IPS-20b (cell line): Measurements from ENCODE around the gene CACNG1.

Experiments used
- H3K27ac ChIP-seq: one replicate; pipeline ENCODE4 v1.5.1; 2013; ENCODE audit warnings: low read length
- H3K27me3 ChIP-seq: 2 replicates; pipeline ENCODE4 v1.6.1; 2013; ENCODE audit warnings: mild to moderate bottlenecking, low read length, inconsistent platforms; ENCODE audit not compliant: insufficient read depth
- H3K36me3 ChIP-seq: 2 replicates; pipeline ENCODE4 v1.6.1; 2013; ENCODE audit warnings: low read depth, mild to moderate bottlenecking, inconsistent platforms, low read length, moderate library complexity; ENCODE audit not compliant: insufficient read depth
- H3K4me1 ChIP-seq: 2 replicates; pipeline ENCODE4 v1.6.1; 2013; ENCODE audit warnings: mild to moderate bottlenecking, control low read depth, inconsistent platforms, low read length, moderate library complexity; ENCODE audit not compliant: insufficient read depth
- H3K4me3 ChIP-seq: 2 replicates; pipeline ENCODE4 v1.5.1; 2013; ENCODE audit warnings: mild to moderate bottlenecking, low read length, inconsistent platforms
- H3K9ac ChIP-seq: 2 replicates; pipeline ENCODE4 v1.6.1; 2013; ENCODE audit warnings: low read depth, mild to moderate bottlenecking, inconsistent platforms, low read length, moderate library complexity
- H3K9me3 ChIP-seq: 2 replicates; pipeline ENCODE4 v1.6.1; 2013; ENCODE audit warnings: mild to moderate bottlenecking, low read depth, low read length, inconsistent platforms; ENCODE audit not compliant: insufficient read depth

The CACNG1 gene

DNA sequence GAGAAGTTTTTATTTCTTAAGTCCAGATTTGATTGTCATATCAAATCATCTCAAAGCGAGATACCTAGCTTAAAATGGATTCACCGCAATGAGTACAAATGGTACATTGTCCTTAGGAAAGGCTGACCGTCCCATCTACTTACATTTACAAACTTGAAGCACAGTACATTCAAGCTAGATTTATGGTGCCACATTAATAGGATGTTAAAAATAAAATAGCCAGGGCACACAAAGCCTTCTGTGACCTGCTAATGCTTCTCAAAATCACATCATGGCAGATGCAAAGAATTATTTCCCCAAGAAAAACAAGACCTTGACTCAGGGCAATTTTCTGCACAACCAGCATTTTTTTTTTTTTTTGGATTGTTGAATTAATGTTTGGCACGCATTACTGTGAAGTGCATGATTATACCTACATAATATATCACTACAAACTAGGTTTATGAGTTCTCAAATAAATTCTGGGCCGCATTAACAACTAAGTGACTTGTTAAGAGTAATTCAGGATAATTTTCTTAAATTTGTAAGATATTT is 25.3 kb downstream of the CACNG1 start:
- H3K36me3 ChIP-seq = no peaks in the 10 kb centered on the region
- no peak overlapping the region for H3K9ac ChIP-seq
- H3K27me3 ChIP-seq = no peaks in the 10 kb centered on the region
- H3K27ac ChIP-seq = no peak overlapping the region
- H3K4me1 ChIP-seq = no peaks in the 10 kb centered on the region
- no peak overlapping the region for H3K4me3 ChIP-seq
- H3K9me3 ChIP-seq = no peaks in the 10 kb centered on the region

- Histone ChIP-seq H3K27me3 (no peaks in the 10 kb centered on the region), H3K9me3 (no peaks in the 10 kb centered on the region), H3K9ac (no peak overlapping the region), H3K4me1 (no peaks in the 10 kb centered on the region), H3K4me3 (no peak overlapping the region), H3K36me3 (no peaks in the 10 kb centered on the region), H3K27ac (no peak overlapping the region)
Measured at GRCh38 chr17:67071595-67071994, 27.2 kb downstream of the CACNG1 start.

DNA sequence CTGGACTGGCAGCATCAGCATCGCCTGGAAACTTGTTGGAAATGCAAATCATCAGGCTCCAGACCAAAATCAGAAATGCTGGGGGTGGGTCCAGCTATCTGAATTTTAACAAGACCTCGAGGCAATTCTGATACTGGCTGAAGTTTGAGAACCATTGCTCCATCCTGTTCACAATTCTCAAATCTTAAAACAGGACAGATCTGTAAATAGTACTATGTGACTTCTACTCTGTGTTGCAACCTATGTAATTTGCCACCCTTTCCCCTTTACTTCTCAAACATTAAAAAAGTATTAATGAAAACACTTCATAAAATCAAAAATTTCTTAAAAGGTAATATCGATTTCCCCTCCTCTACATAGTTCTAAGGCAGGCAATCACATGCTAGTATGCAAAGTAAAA is 28.5 kb downstream of the CACNG1 start:
- no peaks in the 10 kb centered on the region for H3K36me3 ChIP-seq
- no peak overlapping the region for H3K27ac ChIP-seq
- no peaks in the 10 kb centered on the region for H3K4me1 ChIP-seq
- no peak overlapping the region for H3K9ac ChIP-seq
- H3K4me3 ChIP-seq = no peak overlapping the region
- no peaks in the 10 kb centered on the region for H3K9me3 ChIP-seq
- H3K27me3 ChIP-seq = no peaks in the 10 kb centered on the region

- no peak overlapping the region for H3K9ac ChIP-seq
- no peak overlapping the region for H3K27ac ChIP-seq
- H3K4me3 ChIP-seq = no peak overlapping the region
Measured at GRCh38 chr17:67074781-67075180, 30.4 kb downstream of the CACNG1 start.

GRCh38 chr17:67076290-67076689 is 31.9 kb downstream of the CACNG1 start:
- Histone ChIP-seq H3K27me3 (no peaks in the 10 kb centered on the region), H3K4me1 (no peaks in the 10 kb centered on the region), H3K9ac (no peak overlapping the region), H3K36me3 (peaks cover 4% of the 10 kb centered on the region; the same call in 1 of the 2 replicates), H3K9me3 (no peaks in the 10 kb centered on the region), H3K27ac (no peak overlapping the region), H3K4me3 (no peak overlapping the region)

More at GRCh38 chr17:67074781-67075180, 30.4 kb downstream of the CACNG1 start:
- Histone ChIP-seq H3K4me1 (no peaks in the 10 kb centered on the region), H3K9me3 (no peaks in the 10 kb centered on the region), H3K36me3 (peaks cover 4% of the 10 kb centered on the region; the same call in 1 of the 2 replicates), H3K27me3 (no peaks in the 10 kb centered on the region)

DNA sequence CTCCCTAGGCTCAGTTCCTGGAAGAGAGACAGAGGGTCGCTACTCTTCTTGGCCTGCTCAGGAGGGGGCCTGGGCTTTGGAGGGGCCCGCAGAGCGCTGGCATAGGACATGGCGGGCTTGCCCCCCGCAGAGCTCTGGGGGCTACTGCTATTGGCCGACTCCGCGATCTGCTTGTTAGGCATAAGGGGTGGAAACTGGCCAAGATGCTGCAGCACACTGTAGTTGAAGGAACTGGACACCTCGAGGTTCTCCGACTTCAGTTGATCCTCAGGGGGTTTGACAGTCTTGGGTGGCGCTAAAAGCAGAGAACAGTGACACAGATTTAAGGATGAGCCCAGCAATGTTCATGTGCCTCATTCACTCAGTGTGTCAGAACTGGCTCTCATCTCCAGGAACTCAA is 33.9 kb downstream of the CACNG1 start:
- H3K9me3 ChIP-seq = no peaks in the 10 kb centered on the region
- H3K36me3 ChIP-seq = peaks cover 4% of the 10 kb centered on the region; the same call in 1 of the 2 replicates
- H3K27ac ChIP-seq = no peak overlapping the region

DNA sequence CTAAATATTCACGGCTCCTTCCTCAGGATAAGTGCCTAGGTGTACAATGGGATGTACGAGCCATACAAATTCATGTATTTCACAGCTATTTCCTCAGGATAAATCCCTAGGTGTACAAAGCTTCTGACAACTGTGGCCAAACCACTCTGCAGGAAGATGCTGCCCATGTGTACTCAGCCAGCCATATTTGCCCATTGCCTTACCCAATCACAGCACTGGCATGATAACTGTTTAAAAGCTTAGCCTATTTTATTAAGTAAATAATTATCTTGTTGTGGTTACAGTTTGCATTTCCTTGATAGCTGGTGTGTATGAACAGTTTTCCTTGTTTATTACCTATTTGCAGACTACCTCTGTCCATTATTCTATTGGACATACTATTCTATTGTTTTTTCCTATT is 35.1 kb downstream of the CACNG1 start:
- Histone ChIP-seq H3K27me3 (no peaks in the 10 kb centered on the region), H3K36me3 (peaks cover 4% of the 10 kb centered on the region; the same call in 1 of the 2 replicates), H3K9me3 (no peaks in the 10 kb centered on the region), H3K4me3 (no peak overlapping the region), H3K9ac (no peak overlapping the region), H3K27ac (no peak overlapping the region), H3K4me1 (no peaks in the 10 kb centered on the region)

More for the DNA sequence above, 33.9 kb downstream of the CACNG1 start:
- Histone ChIP-seq H3K9ac (no peak overlapping the region), H3K4me3 (no peak overlapping the region), H3K4me1 (no peaks in the 10 kb centered on the region), H3K27me3 (no peaks in the 10 kb centered on the region)

GRCh38 chr17:67080804-67081203 is 36.5 kb downstream of the CACNG1 start:
- Histone ChIP-seq H3K4me3 (no peak overlapping the region), H3K27me3 (no peaks in the 10 kb centered on the region), H3K36me3 (peaks cover 4% of the 10 kb centered on the region; the same call in 1 of the 2 replicates), H3K9ac (no peak overlapping the region), H3K9me3 (no peaks in the 10 kb centered on the region), H3K27ac (no peak overlapping the region), H3K4me1 (no peaks in the 10 kb centered on the region)

DNA sequence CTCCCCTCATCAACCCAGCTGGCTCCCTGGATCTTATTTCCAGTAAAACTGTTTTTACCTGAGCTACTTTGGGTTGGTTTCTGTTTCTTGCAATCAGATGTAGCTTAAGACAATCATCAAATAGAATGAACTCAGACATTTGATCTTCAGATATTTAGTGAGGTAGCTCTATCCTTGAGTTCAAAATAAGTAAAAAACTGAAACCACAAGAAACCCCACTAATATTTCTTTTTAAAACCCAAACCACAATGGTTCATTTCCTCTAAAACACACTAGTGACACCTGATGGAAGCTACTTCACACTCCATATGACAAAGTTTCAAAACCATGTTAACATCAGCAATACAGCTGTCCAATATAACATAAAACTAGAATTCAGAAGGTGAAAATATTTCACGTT is 37.8 kb downstream of the CACNG1 start:
- peaks cover 13% of the 10 kb centered on the region for H3K36me3 ChIP-seq
- H3K27me3 ChIP-seq = no peaks in the 10 kb centered on the region
- H3K4me3 ChIP-seq = no peak overlapping the region
- no peak overlapping the region for H3K27ac ChIP-seq
- H3K4me1 ChIP-seq = no peaks in the 10 kb centered on the region
- H3K9ac ChIP-seq = no peak overlapping the region
- no peaks in the 10 kb centered on the region for H3K9me3 ChIP-seq

DNA sequence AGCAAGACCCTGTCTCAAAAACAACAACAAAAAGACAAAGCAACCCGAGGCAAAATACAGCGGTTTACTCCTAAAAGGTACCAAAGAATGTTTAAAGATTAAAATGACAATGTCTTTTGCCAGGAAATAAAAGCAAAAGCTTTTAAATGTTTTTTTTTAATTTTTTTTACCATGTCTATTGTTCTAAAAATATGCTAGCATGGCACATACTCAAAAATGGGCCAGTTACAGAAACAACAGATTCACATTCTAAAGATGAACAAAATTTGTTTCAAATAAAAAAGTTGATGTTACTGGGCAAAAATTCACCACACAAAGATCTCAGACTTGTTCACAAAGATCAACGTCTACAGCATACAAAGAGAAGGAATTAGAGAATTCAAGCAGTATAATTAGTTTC is 41.1 kb downstream of the CACNG1 start:
- Histone ChIP-seq H3K36me3 (peaks cover 8% of the 10 kb centered on the region; the same call in 1 of the 2 replicates), H3K9ac (no peak overlapping the region), H3K4me1 (no peaks in the 10 kb centered on the region), H3K9me3 (no peaks in the 10 kb centered on the region), H3K27me3 (no peaks in the 10 kb centered on the region), H3K27ac (no peak overlapping the region), H3K4me3 (no peak overlapping the region)

DNA sequence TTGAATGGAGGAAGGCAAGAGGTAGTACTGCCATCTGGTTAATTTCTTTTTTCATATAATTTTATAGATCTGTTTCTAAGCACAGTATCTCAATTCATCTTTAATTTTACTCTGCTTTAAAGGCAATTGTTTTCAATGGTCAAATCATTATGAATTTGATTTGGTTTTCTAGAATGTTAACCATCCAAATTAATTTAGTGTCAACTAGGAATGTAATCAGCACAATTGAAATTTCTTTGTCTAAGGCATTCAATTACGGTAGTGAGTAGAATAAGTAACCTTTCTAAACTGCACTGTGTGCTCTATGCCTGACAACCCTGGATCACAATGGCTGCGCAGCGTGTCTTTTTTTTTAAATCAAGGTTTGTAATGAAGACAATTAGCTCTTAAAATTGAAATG is 44.3 kb downstream of the CACNG1 start:
- no peaks in the 10 kb centered on the region for H3K27me3 ChIP-seq
- peaks cover 8% of the 10 kb centered on the region; the same call in 1 of the 2 replicates for H3K36me3 ChIP-seq
- no peaks in the 10 kb centered on the region for H3K4me1 ChIP-seq
- no peak overlapping the region for H3K27ac ChIP-seq
- no peaks in the 10 kb centered on the region for H3K9me3 ChIP-seq
- no peak overlapping the region for H3K4me3 ChIP-seq
- H3K9ac ChIP-seq = no peak overlapping the region

- no peak overlapping the region for H3K9ac ChIP-seq
- no peaks in the 10 kb centered on the region for H3K27me3 ChIP-seq
- H3K27ac ChIP-seq = no peak overlapping the region
- no peaks in the 10 kb centered on the region for H3K4me1 ChIP-seq
- no peaks in the 10 kb centered on the region for H3K9me3 ChIP-seq
- H3K4me3 ChIP-seq = no peak overlapping the region
- H3K36me3 ChIP-seq = peaks cover 8% of the 10 kb centered on the region; the same call in 1 of the 2 replicates
Measured at GRCh38 chr17:67090341-67090740, 46.0 kb downstream of the CACNG1 start.
